OCI-LY3 (cell line): ENCODE measurements around the gene NFAM1.

Experiments used
- EZH2phosphoT487 ChIP-seq: fragments of 200-600 bp; shearing (Covaris generic); IDR thresholded peaks from 2 replicates; pipeline ENCODE4 v1.6.1; 2018; ENCODE audit warnings: antibody characterized with exemption, mixed run types, low read depth
- TF ChIP-seq, protein P1 (sequence below): fragments of 200-600, 300-600 bp; sonication (generic); IDR thresholded peaks from 2 replicates; pipeline ENCODE4 v1.5.1; 2014; ENCODE audit warnings: antibody characterized with exemption, low read length, low read depth

DNA sequence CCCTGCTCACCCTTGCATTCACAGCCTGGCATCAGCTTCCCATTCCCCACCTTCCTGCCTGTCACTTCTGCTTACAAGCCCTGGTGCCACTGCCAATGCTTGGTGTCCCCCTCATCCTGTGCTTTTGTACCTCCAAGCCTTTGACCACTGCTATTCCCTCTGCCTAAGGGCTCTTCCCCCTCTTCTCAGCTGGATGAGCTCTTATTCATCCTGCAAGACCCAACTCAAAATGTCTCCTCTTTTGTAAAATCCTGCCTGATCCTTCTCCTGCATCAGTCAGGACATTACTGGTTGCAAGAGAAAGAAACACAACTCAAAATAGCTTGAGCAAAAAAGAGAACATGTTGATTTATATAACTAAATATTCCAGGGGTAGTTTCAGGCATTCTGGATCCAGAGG, 94.8 kb downstream of the NFAM1 start:
- TF ChIP-seq, protein P1, sequence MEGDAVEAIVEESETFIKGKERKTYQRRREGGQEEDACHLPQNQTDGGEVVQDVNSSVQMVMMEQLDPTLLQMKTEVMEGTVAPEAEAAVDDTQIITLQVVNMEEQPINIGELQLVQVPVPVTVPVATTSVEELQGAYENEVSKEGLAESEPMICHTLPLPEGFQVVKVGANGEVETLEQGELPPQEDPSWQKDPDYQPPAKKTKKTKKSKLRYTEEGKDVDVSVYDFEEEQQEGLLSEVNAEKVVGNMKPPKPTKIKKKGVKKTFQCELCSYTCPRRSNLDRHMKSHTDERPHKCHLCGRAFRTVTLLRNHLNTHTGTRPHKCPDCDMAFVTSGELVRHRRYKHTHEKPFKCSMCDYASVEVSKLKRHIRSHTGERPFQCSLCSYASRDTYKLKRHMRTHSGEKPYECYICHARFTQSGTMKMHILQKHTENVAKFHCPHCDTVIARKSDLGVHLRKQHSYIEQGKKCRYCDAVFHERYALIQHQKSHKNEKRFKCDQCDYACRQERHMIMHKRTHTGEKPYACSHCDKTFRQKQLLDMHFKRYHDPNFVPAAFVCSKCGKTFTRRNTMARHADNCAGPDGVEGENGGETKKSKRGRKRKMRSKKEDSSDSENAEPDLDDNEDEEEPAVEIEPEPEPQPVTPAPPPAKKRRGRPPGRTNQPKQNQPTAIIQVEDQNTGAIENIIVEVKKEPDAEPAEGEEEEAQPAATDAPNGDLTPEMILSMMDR: no peak
- TF ChIP-seq EZH2phosphoT487: no peak
